A549 (cell line): ENCODE results near the gene B3GNT8.

Source experiments
- ATOH8 ChIP-seq: fragments of 250-450 bp; sonication (Bioruptor Pico); IDR thresholded peaks from 2 replicates; pipeline ENCODE4 v1.5.0; 2020; ENCODE audit warnings: low read depth, mild to moderate bottlenecking, moderate library complexity
- CTCF ChIP-seq: fragments of >200 bp; sonication (Bioruptor Twin); formaldehyde crosslinking; IDR thresholded peaks from 3 replicates; pipeline ENCODE4 v1.5.1; 2016
- ELK1 ChIP-seq: fragments of 150-350 bp; IDR thresholded peaks from 2 replicates; pipeline ENCODE4 v1.6.1; 2014; ENCODE audit warnings: low read depth, mild to moderate bottlenecking, low read length
- EP300 ChIP-seq, 2 experiments: fragments of >200 bp; sonication (Bioruptor Twin); formaldehyde crosslinking; IDR thresholded peaks; 2 replicates in 1 of 2; 3 replicates in 1 of 2; pipeline ENCODE4 v1.6.1; 2016 to 2017
- HMGXB4 ChIP-seq: fragments of 250-450 bp; sonication (Bioruptor Pico); IDR thresholded peaks from 2 replicates; pipeline ENCODE4 v1.5.0; 2021; ENCODE audit warnings: mild to moderate bottlenecking, moderate library complexity, borderline replicate concordance
- JUN ChIP-seq, 2 experiments: fragments of >200 bp; sonication (Bioruptor Twin); formaldehyde crosslinking; IDR thresholded peaks; 2 replicates in 1 of 2; 3 replicates in 1 of 2; pipeline ENCODE4 v1.6.1; 2016 to 2017
- KDM5A ChIP-seq: fragments of 200-600 bp; sonication (generic); IDR thresholded peaks from 2 replicates; pipeline ENCODE4 v1.6.1; 2016; ENCODE audit warnings: antibody characterized with exemption, mild to moderate bottlenecking
- MAX ChIP-seq: IDR thresholded peaks from 2 replicates; pipeline ENCODE4 v1.6.1; 2012
- POLR2A ChIP-seq: IDR thresholded peaks from 2 replicates; pipeline ENCODE4 v1.6.1; 2012; ENCODE audit warnings: mild to moderate bottlenecking, low read length
- RFX5 ChIP-seq: fragments of 450-650 bp; IDR thresholded peaks from 2 replicates; pipeline ENCODE4 v1.7.1; 2014; ENCODE audit warnings: antibody characterized with exemption, mild to moderate bottlenecking, moderate library complexity
- RNF2 ChIP-seq: fragments of 200-600 bp; sonication (generic); IDR thresholded peaks from 2 replicates; pipeline ENCODE4 v1.6.1; 2016; ENCODE audit warnings: low read depth, mild to moderate bottlenecking, antibody characterized with exemption, moderate library complexity, borderline replicate concordance
- SMC3 ChIP-seq: fragments of >200 bp; sonication (Bioruptor Twin); formaldehyde crosslinking; IDR thresholded peaks from 3 replicates; pipeline ENCODE4 v1.6.1; 2018; ENCODE audit warnings: inconsistent platforms
- SREBF2 ChIP-seq: fragments of 450-650 bp; IDR thresholded peaks from 2 replicates; pipeline ENCODE4 v1.6.1; 2014; ENCODE audit warnings: mild to moderate bottlenecking, moderate library complexity
- ZSCAN20 ChIP-seq: fragments of 250-450 bp; sonication (Bioruptor Pico); IDR thresholded peaks from 2 replicates; pipeline ENCODE4 v1.8.0; 2022; ENCODE audit warnings: mild to moderate bottlenecking, moderate library complexity

GRCh38 chr19:41421314-41421713 is 5.9 kb downstream of the B3GNT8 start:
- no peak for TF ChIP-seq CTCF
- no peak for TF ChIP-seq HMGXB4 (CRISPR knock-in tag)
- no peak for TF ChIP-seq SREBF2
- no peak for TF ChIP-seq EP300 (IDR thresholded peaks at IDR 0.05)
- no peak for TF ChIP-seq ZSCAN20 (CRISPR knock-in tag)
- TF ChIP-seq RFX5: no peak
- TF ChIP-seq JUN (IDR thresholded peaks at IDR 0.05): no peak
- TF ChIP-seq MAX: no peak
- TF ChIP-seq RNF2: no peak
- no peak for TF ChIP-seq POLR2A
- TF ChIP-seq SMC3: no peak
- TF ChIP-seq ELK1: no peak
- TF ChIP-seq KDM5A: no peak
- TF ChIP-seq ATOH8 (CRISPR knock-in tag): no peak
